Measurements from ENCODE around the gene MT4.

Gene MT4

GRCh38 chr16:56589141-56590039 lies 24.5 kb downstream of the MT4 start, which contains the start of gene MT3:
Gene MT3 (plus strand): TSS chr16:56589528. CDS start chr16:56589591, 63 bp downstream.
- DNase-seq (ENCODE audit: low read depth), result no peak
- TF ChIP-seq, protein P1, sequence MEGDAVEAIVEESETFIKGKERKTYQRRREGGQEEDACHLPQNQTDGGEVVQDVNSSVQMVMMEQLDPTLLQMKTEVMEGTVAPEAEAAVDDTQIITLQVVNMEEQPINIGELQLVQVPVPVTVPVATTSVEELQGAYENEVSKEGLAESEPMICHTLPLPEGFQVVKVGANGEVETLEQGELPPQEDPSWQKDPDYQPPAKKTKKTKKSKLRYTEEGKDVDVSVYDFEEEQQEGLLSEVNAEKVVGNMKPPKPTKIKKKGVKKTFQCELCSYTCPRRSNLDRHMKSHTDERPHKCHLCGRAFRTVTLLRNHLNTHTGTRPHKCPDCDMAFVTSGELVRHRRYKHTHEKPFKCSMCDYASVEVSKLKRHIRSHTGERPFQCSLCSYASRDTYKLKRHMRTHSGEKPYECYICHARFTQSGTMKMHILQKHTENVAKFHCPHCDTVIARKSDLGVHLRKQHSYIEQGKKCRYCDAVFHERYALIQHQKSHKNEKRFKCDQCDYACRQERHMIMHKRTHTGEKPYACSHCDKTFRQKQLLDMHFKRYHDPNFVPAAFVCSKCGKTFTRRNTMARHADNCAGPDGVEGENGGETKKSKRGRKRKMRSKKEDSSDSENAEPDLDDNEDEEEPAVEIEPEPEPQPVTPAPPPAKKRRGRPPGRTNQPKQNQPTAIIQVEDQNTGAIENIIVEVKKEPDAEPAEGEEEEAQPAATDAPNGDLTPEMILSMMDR (IDR thresholded peaks at IDR 0.05; ENCODE audit: low read length, missing control alignments), result no peak
- no peak within 1 kb of the TSS for H3K4me3 ChIP-seq (replicated peaks; ENCODE audit: low read depth, low read length)

- TF ChIP-seq, protein P1 (IDR thresholded peaks at IDR 0.05; ENCODE audit: low read length, missing control alignments), result no peak
These were observed 26.6 kb downstream of the MT4 start for GRCh38 chr16:56591377-56592060.

GRCh38 chr16:56593573-56594291 lies 28.9 kb downstream of the MT4 start:
- DNase-seq (ENCODE audit: low read depth), result no peak
- no peak overlapping the region for H3K4me3 ChIP-seq (replicated peaks; ENCODE audit: low read depth, low read length)
- TF ChIP-seq, protein P1 (IDR thresholded peaks at IDR 0.05; ENCODE audit: low read length, missing control alignments), result no peak

More at GRCh38 chr16:56591377-56592060, 26.6 kb downstream of the MT4 start:
- no peak overlapping the region for H3K4me3 ChIP-seq (replicated peaks; ENCODE audit: low read depth, low read length)
- DNase-seq (ENCODE audit: low read depth), result no peak

- no peak for DNase-seq (ENCODE audit: low read depth)
- TF ChIP-seq, protein P1 (IDR thresholded peaks at IDR 0.05; ENCODE audit: low read length, missing control alignments), result no peak
- no peak overlapping the region for H3K4me3 ChIP-seq (replicated peaks; ENCODE audit: low read depth, low read length)
These were observed 29.4 kb downstream of the MT4 start for GRCh38 chr16:56594292-56594619.

- peak; percentile 64 for DNase-seq (ENCODE audit: low read depth)
- H3K4me3 ChIP-seq (replicated peaks; ENCODE audit: low read depth, low read length), result no peak overlapping the region
- TF ChIP-seq, protein P1 (IDR thresholded peaks at IDR 0.05; ENCODE audit: low read length, missing control alignments), result peak; percentile 80
These were observed 35.6 kb downstream of the MT4 start for GRCh38 chr16:56600398-56600999.

DNA sequence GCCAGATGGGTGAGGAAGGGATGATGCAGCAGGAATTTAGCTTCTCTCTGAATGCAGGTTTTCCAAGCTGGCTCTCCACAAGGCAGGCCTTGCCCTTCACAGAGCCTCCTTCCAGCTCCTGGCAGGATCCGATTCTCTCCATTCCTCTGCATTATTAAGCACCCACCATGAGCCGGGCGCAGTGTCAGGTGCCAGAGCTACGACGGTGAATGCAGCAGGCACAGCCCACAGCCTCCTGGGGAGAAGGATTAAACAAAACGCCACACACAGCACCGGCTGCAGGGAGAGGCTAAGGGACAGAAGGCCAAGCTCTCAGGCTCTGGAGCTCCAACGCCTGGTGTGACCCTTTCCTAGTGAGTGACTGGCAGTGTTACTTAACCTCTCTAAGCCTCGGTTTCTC lies 36.5 kb downstream of the MT4 start:
- DNase-seq (ENCODE audit: low read depth), result no peak
- TF ChIP-seq, protein P1 (IDR thresholded peaks at IDR 0.05; ENCODE audit: low read length, missing control alignments), result no peak
- H3K4me3 ChIP-seq (replicated peaks; ENCODE audit: low read depth, low read length), result no peak overlapping the region
